HL-60 (cell line): ENCODE measurements around the gene MKLN1.

Experiments used
- DNase-seq, 2 experiments: peaks; one replicate each; pipeline ENCODE4 v3.0.0-alpha.2; 2010 to 2020; ENCODE audit warnings: low read depth in 1 of 2, low spot score in 1 of 2
- H3K27ac ChIP-seq: fragments of 250-450 bp; sonication (Bioruptor Pico); replicated peaks from 2 replicates; pipeline ENCODE4 v1.5.1; 2020; ENCODE audit warnings: mild to moderate bottlenecking, moderate library complexity
- H3K27me3 ChIP-seq: fragments of 250-450 bp; sonication (Bioruptor Pico); 2 replicates; pipeline ENCODE4 v1.5.1; 2021; ENCODE audit warnings: mild to moderate bottlenecking, moderate library complexity; ENCODE audit not compliant: insufficient read depth, poor library complexity, severe bottlenecking
- H3K4me3 ChIP-seq: replicated peaks from 2 replicates; pipeline ENCODE4 v1.5.1; 2011; ENCODE audit warnings: mild to moderate bottlenecking, control low read depth, low read length; ENCODE audit not compliant: insufficient read depth
- CTCF ChIP-seq: IDR thresholded peaks from one replicate; pipeline ENCODE4 v1.5.1; 2011; ENCODE audit warnings: low read length, control low read depth, inconsistent platforms; ENCODE audit not compliant: insufficient read depth
- GABPA ChIP-seq: IDR thresholded peaks from 2 replicates; pipeline ENCODE4 v1.6.1; 2012; ENCODE audit warnings: low read depth
- POLR2AphosphoS5 ChIP-seq: IDR thresholded peaks from 2 replicates; pipeline ENCODE4 v1.6.1; 2012; ENCODE audit warnings: low read depth
- REST ChIP-seq: IDR thresholded peaks from 2 replicates; pipeline ENCODE4 v1.6.1; 2012; ENCODE audit warnings: low read depth; ENCODE audit not compliant: insufficient replicate concordance
- SPI1 ChIP-seq: IDR thresholded peaks from 2 replicates; pipeline ENCODE4 v1.6.1; 2012; ENCODE audit warnings: low read depth, mild to moderate bottlenecking, borderline replicate concordance

Gene MKLN1

DNA sequence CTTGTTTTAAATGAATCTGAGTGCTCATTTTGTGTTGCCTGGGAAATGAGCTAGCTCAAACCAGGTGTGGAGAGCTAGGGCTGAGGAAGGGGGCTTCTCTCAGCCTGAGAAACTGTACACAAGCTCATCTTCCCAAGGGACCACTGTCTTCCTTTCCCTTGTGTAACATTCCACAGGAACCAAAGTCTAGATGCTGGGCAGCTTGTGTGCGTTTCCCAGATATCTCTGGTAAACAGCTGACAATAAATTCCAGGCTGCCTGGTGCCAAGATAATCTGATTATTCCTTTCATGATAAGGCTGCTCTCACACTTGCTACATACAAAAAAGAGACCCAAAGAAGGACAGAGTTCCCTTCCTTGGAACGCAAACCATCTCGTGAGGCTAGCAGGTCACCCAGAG is 33.1 kb upstream of the MKLN1 start:
- Histone ChIP-seq H3K27ac (no peak overlapping the region), H3K27me3 (no peaks in the 10 kb centered on the region), H3K4me3 (no peak overlapping the region)
- no peak for DNase-seq
- TF ChIP-seq POLR2AphosphoS5 (no peak), CTCF (no peak), GABPA (no peak), REST (no peak), SPI1 (no peak)

DNA sequence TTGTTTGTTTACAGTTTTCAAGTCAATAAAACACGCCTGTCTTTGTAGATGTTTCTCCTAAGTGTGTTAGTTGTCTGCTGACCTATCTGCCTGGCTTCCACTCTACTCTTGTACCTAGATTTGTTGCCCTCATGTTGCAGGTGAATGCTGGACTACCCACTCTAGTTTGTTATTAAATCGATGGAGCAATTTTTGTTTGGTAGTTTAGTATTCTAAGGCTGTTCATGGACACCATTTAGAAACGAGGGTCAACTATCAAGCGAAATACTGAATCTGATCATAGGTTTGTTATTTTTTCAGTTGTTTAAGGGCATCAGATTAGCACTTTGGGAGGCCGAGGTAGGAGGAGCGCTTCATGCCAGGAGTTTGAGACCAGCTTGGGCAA is 29.1 kb upstream of the MKLN1 start:
- H3K27ac ChIP-seq = no peak overlapping the region
- no peak overlapping the region for H3K4me3 ChIP-seq
- no peak for DNase-seq
- H3K27me3 ChIP-seq = no peaks in the 10 kb centered on the region
- TF ChIP-seq GABPA (no peak), POLR2AphosphoS5 (no peak), SPI1 (no peak), REST (no peak), CTCF (no peak)

- Histone ChIP-seq H3K4me3 (no peak overlapping the region), H3K27ac (no peak overlapping the region), H3K27me3 (no peaks in the 10 kb centered on the region)
- TF ChIP-seq GABPA = no peak
- TF ChIP-seq SPI1 = no peak
- no peak for TF ChIP-seq POLR2AphosphoS5
- no peak for TF ChIP-seq REST
- TF ChIP-seq CTCF = no peak
- DNase-seq = no peak
Measured at GRCh38 chr7:131299074-131299473, 28.6 kb upstream of the MKLN1 start.
